COLO829 (cell line): Measurements from ENCODE around the gene PAK4.
"Not testable (repeated sequence)": the region's sequence is repeated elsewhere in the genome, so short reads cannot be mapped to it uniquely, and the experiment has no call there.

Source experiments
- DNase-seq: peaks from one replicate; pipeline ENCODE4 v3.0.0; 2012; ENCODE audit warnings: low spot score

Gene PAK4

GRCh38 chr19:39100500-39101166 lies 25.0 kb upstream of the PAK4 start:
- no peak for DNase-seq

GRCh38 chr19:39103151-39103550 lies 22.4 kb upstream of the PAK4 start:
- no peak for DNase-seq

GRCh38 chr19:39104186-39104596 lies 21.4 kb upstream of the PAK4 start:
- DNase-seq = peak; percentile 76

GRCh38 chr19:39106194-39106593 lies 19.4 kb upstream of the PAK4 start:
- no peak for DNase-seq

GRCh38 chr19:39109641-39110040 lies 15.9 kb upstream of the PAK4 start:
- no peak for DNase-seq

- DNase-seq = peak; percentile 75
Measured at GRCh38 chr19:39110263-39110967, 15.2 kb upstream of the PAK4 start.

- DNase-seq = no peak
Measured at GRCh38 chr19:39111593-39112199, 13.9 kb upstream of the PAK4 start.

- no peak for DNase-seq
Measured at GRCh38 chr19:39112338-39112890, 13.2 kb upstream of the PAK4 start.

GRCh38 chr19:39113199-39113598 lies 12.4 kb upstream of the PAK4 start:
- DNase-seq = no peak

- DNase-seq = no peak
Measured at GRCh38 chr19:39115105-39115847, 10.3 kb upstream of the PAK4 start.

- not testable (repeated sequence) for DNase-seq
Measured at GRCh38 chr19:39117023-39117422, 8.6 kb upstream of the PAK4 start.

- no peak for DNase-seq
Measured at GRCh38 chr19:39119830-39120229, 5.8 kb upstream of the PAK4 start.

GRCh38 chr19:39122934-39123731 lies 2.5 kb upstream of the PAK4 start:
- no peak for DNase-seq

GRCh38 chr19:39124136-39124764 lies 1.3 kb upstream of the PAK4 start:
- DNase-seq = no peak

- DNase-seq = no peak
Measured at GRCh38 chr19:39125199-39125553, 410 bp upstream of the PAK4 start.

GRCh38 chr19:39126312-39127187 lies 964 bp downstream of the PAK4 start:
- peak; percentile 40 for DNase-seq

GRCh38 chr19:39127812-39128515 lies 2.4 kb downstream of the PAK4 start:
- no peak for DNase-seq

GRCh38 chr19:39128516-39129079 lies 3.0 kb downstream of the PAK4 start:
- no peak for DNase-seq

- no peak for DNase-seq
Measured at GRCh38 chr19:39129116-39129515, 3.5 kb downstream of the PAK4 start.
